Neural cell (in vitro differentiated cells): ENCODE results near the gene SKAP1.

Source experiments
- SMC3 ChIP-seq: fragments of 450-650 bp; conservative IDR thresholded peaks from 2 replicates; pipeline ENCODE4 v1.6.1; 2014; ENCODE audit warnings: antibody characterized with exemption, mild to moderate bottlenecking, moderate library complexity; ENCODE audit not compliant: poor library complexity
- TF ChIP-seq, protein P1 (sequence below): IDR thresholded peaks from 2 replicates; pipeline ENCODE4 v1.6.1; 2012; ENCODE audit warnings: borderline replicate concordance
- TF ChIP-seq, protein P2 (sequence below): fragments of 450-650 bp; IDR thresholded peaks from 2 replicates; pipeline ENCODE4 v1.5.1; 2014; ENCODE audit warnings: antibody characterized with exemption, mild to moderate bottlenecking, moderate library complexity; ENCODE audit not compliant: poor library complexity, severe bottlenecking

DNA sequence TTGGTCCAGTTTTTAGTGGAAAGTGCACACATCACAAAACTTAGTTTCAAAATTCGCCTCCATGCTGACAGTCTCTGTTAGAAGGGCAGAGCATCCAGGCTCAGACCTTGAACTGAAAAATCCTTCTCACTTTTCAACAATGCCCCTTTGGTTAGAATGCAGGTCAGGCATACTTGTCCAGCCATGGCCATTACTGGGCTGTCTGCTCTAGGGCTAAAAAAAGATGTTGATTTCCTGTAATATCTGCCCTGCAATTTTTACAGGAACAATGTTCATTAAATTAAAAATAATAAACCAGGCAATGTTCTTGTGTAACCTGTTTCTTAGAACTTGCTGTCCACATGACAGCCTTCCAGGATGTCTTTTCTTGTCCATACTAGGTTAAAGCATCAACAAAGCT is 200.1 kb downstream of the SKAP1 start:
- TF ChIP-seq, protein P1, sequence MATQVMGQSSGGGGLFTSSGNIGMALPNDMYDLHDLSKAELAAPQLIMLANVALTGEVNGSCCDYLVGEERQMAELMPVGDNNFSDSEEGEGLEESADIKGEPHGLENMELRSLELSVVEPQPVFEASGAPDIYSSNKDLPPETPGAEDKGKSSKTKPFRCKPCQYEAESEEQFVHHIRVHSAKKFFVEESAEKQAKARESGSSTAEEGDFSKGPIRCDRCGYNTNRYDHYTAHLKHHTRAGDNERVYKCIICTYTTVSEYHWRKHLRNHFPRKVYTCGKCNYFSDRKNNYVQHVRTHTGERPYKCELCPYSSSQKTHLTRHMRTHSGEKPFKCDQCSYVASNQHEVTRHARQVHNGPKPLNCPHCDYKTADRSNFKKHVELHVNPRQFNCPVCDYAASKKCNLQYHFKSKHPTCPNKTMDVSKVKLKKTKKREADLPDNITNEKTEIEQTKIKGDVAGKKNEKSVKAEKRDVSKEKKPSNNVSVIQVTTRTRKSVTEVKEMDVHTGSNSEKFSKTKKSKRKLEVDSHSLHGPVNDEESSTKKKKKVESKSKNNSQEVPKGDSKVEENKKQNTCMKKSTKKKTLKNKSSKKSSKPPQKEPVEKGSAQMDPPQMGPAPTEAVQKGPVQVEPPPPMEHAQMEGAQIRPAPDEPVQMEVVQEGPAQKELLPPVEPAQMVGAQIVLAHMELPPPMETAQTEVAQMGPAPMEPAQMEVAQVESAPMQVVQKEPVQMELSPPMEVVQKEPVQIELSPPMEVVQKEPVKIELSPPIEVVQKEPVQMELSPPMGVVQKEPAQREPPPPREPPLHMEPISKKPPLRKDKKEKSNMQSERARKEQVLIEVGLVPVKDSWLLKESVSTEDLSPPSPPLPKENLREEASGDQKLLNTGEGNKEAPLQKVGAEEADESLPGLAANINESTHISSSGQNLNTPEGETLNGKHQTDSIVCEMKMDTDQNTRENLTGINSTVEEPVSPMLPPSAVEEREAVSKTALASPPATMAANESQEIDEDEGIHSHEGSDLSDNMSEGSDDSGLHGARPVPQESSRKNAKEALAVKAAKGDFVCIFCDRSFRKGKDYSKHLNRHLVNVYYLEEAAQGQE: no peak
- no peak for TF ChIP-seq SMC3
- TF ChIP-seq, protein P2, sequence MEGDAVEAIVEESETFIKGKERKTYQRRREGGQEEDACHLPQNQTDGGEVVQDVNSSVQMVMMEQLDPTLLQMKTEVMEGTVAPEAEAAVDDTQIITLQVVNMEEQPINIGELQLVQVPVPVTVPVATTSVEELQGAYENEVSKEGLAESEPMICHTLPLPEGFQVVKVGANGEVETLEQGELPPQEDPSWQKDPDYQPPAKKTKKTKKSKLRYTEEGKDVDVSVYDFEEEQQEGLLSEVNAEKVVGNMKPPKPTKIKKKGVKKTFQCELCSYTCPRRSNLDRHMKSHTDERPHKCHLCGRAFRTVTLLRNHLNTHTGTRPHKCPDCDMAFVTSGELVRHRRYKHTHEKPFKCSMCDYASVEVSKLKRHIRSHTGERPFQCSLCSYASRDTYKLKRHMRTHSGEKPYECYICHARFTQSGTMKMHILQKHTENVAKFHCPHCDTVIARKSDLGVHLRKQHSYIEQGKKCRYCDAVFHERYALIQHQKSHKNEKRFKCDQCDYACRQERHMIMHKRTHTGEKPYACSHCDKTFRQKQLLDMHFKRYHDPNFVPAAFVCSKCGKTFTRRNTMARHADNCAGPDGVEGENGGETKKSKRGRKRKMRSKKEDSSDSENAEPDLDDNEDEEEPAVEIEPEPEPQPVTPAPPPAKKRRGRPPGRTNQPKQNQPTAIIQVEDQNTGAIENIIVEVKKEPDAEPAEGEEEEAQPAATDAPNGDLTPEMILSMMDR: no peak
